Nucleus accumbens (tissue), 56 donors: ENCODE data around the gene TTBK2.

Source experiments
- DNase-seq, 56 donors: peaks; one replicate each; lab custom pipeline; 2025; lab: John Stamatoyannopoulos, UW

Gene TTBK2

GRCh38 chr15:42836251-42836650 is 84.3 kb downstream of the TTBK2 start:
- DNase-seq = no peak

GRCh38 chr15:42832576-42832975 is 88.0 kb downstream of the TTBK2 start:
- DNase-seq = no peak

GRCh38 chr15:42826251-42826890 is 94.2 kb downstream of the TTBK2 start:
- no peak for DNase-seq

GRCh38 chr15:42825599-42825998 is 95.0 kb downstream of the TTBK2 start:
- DNase-seq = no peak

- DNase-seq = no peak
Measured at GRCh38 chr15:42820811-42821210, 99.8 kb downstream of the TTBK2 start.

GRCh38 chr15:42819786-42820185 is 100.8 kb downstream of the TTBK2 start:
- no peak for DNase-seq

- DNase-seq = no peak
Measured at GRCh38 chr15:42811433-42811832, 109.1 kb downstream of the TTBK2 start.

- no peak for DNase-seq
Measured at GRCh38 chr15:42808913-42809312, 111.7 kb downstream of the TTBK2 start.

GRCh38 chr15:42805266-42805665 is 115.3 kb downstream of the TTBK2 start:
- DNase-seq = no peak

- no peak for DNase-seq
Measured at GRCh38 chr15:42804739-42805138, 115.8 kb downstream of the TTBK2 start.

- DNase-seq = no peak
Measured at GRCh38 chr15:42803436-42803835, 117.1 kb downstream of the TTBK2 start.

GRCh38 chr15:42802168-42802567 is 118.4 kb downstream of the TTBK2 start:
- DNase-seq = no peak

GRCh38 chr15:42800731-42801474 is 119.7 kb downstream of the TTBK2 start:
- no peak for DNase-seq

- DNase-seq = no peak
Measured at GRCh38 chr15:42798802-42799201, 121.8 kb downstream of the TTBK2 start.

GRCh38 chr15:42796955-42797782 is 123.4 kb downstream of the TTBK2 start:
- no peak for DNase-seq

GRCh38 chr15:42788725-42789124 is 131.9 kb downstream of the TTBK2 start:
- no peak for DNase-seq

- no peak for DNase-seq
Measured at GRCh38 chr15:42786978-42787377, 133.6 kb downstream of the TTBK2 start.

- no peak for DNase-seq
Measured at GRCh38 chr15:42785569-42785968, 135.0 kb downstream of the TTBK2 start.

- DNase-seq = no peak
Measured at GRCh38 chr15:42784705-42785104, 135.9 kb downstream of the TTBK2 start.

- DNase-seq = no peak
Measured at GRCh38 chr15:42782716-42783115, 137.9 kb downstream of the TTBK2 start.

GRCh38 chr15:42775416-42775815 is 145.2 kb downstream of the TTBK2 start:
- no peak for DNase-seq
